ENCODE results near the gene PLB1. TPM values are rescaled to one million over a fixed set of nuclear protein-coding genes. Genes with fewer than 3 reads are reported as not detected.

The PLB1 gene
- total and polyA plus RNA-seq, 5 donors: 0.86 to 2.7 (median 2.2) TPM

- intact Hi-C loops (cut with DNase I): no loop called here
- WGBS: 86% methylated on average over 5 of the region's 5 CpGs
- peaks cover 11% of the 10 kb centered on the region for H3K4me1 ChIP-seq (ENCODE audit: control insufficient read depth, insufficient read depth, low read length)
- H3K9me3 ChIP-seq (ENCODE audit: control insufficient read depth, low read length): no peaks in the 10 kb centered on the region
- H3K4me3 ChIP-seq (ENCODE audit: low read length): no peak overlapping the region
- H3K27me3 ChIP-seq (ENCODE audit: control insufficient read depth, insufficient read depth): no peaks in the 10 kb centered on the region
- DNase-seq (no peak), ATAC-seq (no peak)
- H3K27ac ChIP-seq (ENCODE audit: low read length): no peak overlapping the region
Observed at GRCh38 chr2:28676152-28676835, 180.4 kb downstream of the PLB1 start.

- no peaks in the 10 kb centered on the region for H3K27me3 ChIP-seq (ENCODE audit: control insufficient read depth, insufficient read depth)
- ATAC-seq (no peak), DNase-seq (no peak)
- 62% methylated on average over 11 of the region's 11 CpGs for WGBS
- H3K9me3 ChIP-seq (ENCODE audit: control insufficient read depth, low read length): no peaks in the 10 kb centered on the region
- H3K27ac ChIP-seq (ENCODE audit: low read length): peak overlapping the region; percentile 39
- H3K4me1 ChIP-seq (ENCODE audit: control insufficient read depth, insufficient read depth, low read length): peaks cover 15% of the 10 kb centered on the region
- intact Hi-C loops (cut with DNase I): no loop called here
- H3K4me3 ChIP-seq (ENCODE audit: low read length): no peak overlapping the region
Observed at GRCh38 chr2:28678175-28678855, 182.5 kb downstream of the PLB1 start.

- intact Hi-C loops (cut with DNase I): no loop called here
- Histone ChIP-seq H3K27ac (ENCODE audit: low read length) (no peak overlapping the region), H3K9me3 (ENCODE audit: control insufficient read depth, low read length) (no peaks in the 10 kb centered on the region), H3K27me3 (ENCODE audit: control insufficient read depth, insufficient read depth) (no peaks in the 10 kb centered on the region), H3K4me1 (ENCODE audit: control insufficient read depth, insufficient read depth, low read length) (peaks cover 20% of the 10 kb centered on the region), H3K4me3 (ENCODE audit: low read length) (no peak overlapping the region)
- 83% methylated on average over 1 of the region's 1 CpG for WGBS
- no peak for DNase-seq
- ATAC-seq: no peak
Observed at GRCh38 chr2:28678944-28679343, 183.1 kb downstream of the PLB1 start.

- ATAC-seq (no peak), DNase-seq (no peak)
- Histone ChIP-seq H3K27me3 (ENCODE audit: control insufficient read depth, insufficient read depth) (no peaks in the 10 kb centered on the region), H3K4me1 (ENCODE audit: control insufficient read depth, insufficient read depth, low read length) (peaks cover 23% of the 10 kb centered on the region), H3K9me3 (ENCODE audit: control insufficient read depth, low read length) (no peaks in the 10 kb centered on the region), H3K27ac (ENCODE audit: low read length) (no peak overlapping the region), H3K4me3 (ENCODE audit: low read length) (no peak overlapping the region)
- 93% methylated on average over 6 of the region's 6 CpGs for WGBS
- intact Hi-C loops (cut with DNase I): no loop called here
Observed at GRCh38 chr2:28680657-28681056, 184.8 kb downstream of the PLB1 start.

GRCh38 chr2:28681158-28681571 is 185.3 kb downstream of the PLB1 start:
- no peaks in the 10 kb centered on the region for H3K9me3 ChIP-seq (ENCODE audit: control insufficient read depth, low read length)
- no peak overlapping the region for H3K4me3 ChIP-seq (ENCODE audit: low read length)
- peaks cover 23% of the 10 kb centered on the region for H3K4me1 ChIP-seq (ENCODE audit: control insufficient read depth, insufficient read depth, low read length)
- ATAC-seq (peak; percentile 35 to 61), DNase-seq (peak in 2 of 3 donors; percentile 53 to 67)
- H3K27me3 ChIP-seq (ENCODE audit: control insufficient read depth, insufficient read depth): no peaks in the 10 kb centered on the region
- peak overlapping the region; percentile 8 for H3K27ac ChIP-seq (ENCODE audit: low read length)
- WGBS: 21% methylated on average over 4 of the region's 4 CpGs
- intact Hi-C loops (cut with DNase I): no loop called here

GRCh38 chr2:28681606-28682005 is 185.7 kb downstream of the PLB1 start:
- DNase-seq (no peak), ATAC-seq (no peak)

GRCh38 chr2:28683100-28683706 is 187.3 kb downstream of the PLB1 start:
- Histone ChIP-seq H3K27ac (ENCODE audit: low read length) (peak overlapping the region; percentile 90), H3K4me1 (ENCODE audit: control insufficient read depth, insufficient read depth, low read length) (peaks cover 20% of the 10 kb centered on the region), H3K4me3 (ENCODE audit: low read length) (no peak overlapping the region), H3K27me3 (ENCODE audit: control insufficient read depth, insufficient read depth) (no peaks in the 10 kb centered on the region), H3K9me3 (ENCODE audit: control insufficient read depth, low read length) (no peaks in the 10 kb centered on the region)
- ATAC-seq: peak; percentile 81 to 82
- peak; percentile 89 to 94 (median 92) for DNase-seq
- intact Hi-C loops (cut with DNase I): no loop called here
- 30% methylated on average over 14 of the region's 14 CpGs for WGBS

More at GRCh38 chr2:28681606-28682005, 185.7 kb downstream of the PLB1 start:
- no peaks in the 10 kb centered on the region for H3K27me3 ChIP-seq (ENCODE audit: control insufficient read depth, insufficient read depth)
- H3K4me1 ChIP-seq (ENCODE audit: control insufficient read depth, insufficient read depth, low read length): peaks cover 23% of the 10 kb centered on the region
- H3K27ac ChIP-seq (ENCODE audit: low read length): peak overlapping the region; percentile 21
- H3K9me3 ChIP-seq (ENCODE audit: control insufficient read depth, low read length): no peaks in the 10 kb centered on the region
- H3K4me3 ChIP-seq (ENCODE audit: low read length): no peak overlapping the region
- intact Hi-C loops (cut with DNase I): no loop called here

GRCh38 chr2:28684142-28684858 is 188.4 kb downstream of the PLB1 start:
- Histone ChIP-seq H3K4me3 (ENCODE audit: low read length) (no peak overlapping the region), H3K9me3 (ENCODE audit: control insufficient read depth, low read length) (no peaks in the 10 kb centered on the region), H3K4me1 (ENCODE audit: control insufficient read depth, insufficient read depth, low read length) (peaks cover 15% of the 10 kb centered on the region), H3K27me3 (ENCODE audit: control insufficient read depth, insufficient read depth) (no peaks in the 10 kb centered on the region), H3K27ac (ENCODE audit: low read length) (peak overlapping the region; percentile 42)
- intact Hi-C loops (cut with DNase I): no loop called here
- DNase-seq (no peak), ATAC-seq (no peak)
- WGBS: 76% methylated on average over 13 of the region's 13 CpGs

GRCh38 chr2:28687171-28687570 is 191.3 kb downstream of the PLB1 start:
- no peaks in the 10 kb centered on the region for H3K9me3 ChIP-seq (ENCODE audit: control insufficient read depth, low read length)
- no peak overlapping the region for H3K4me3 ChIP-seq (ENCODE audit: low read length)
- no peaks in the 10 kb centered on the region for H3K27me3 ChIP-seq (ENCODE audit: control insufficient read depth, insufficient read depth)
- H3K27ac ChIP-seq (ENCODE audit: low read length): no peak overlapping the region
- no peak for DNase-seq
- no peak for ATAC-seq
- H3K4me1 ChIP-seq (ENCODE audit: control insufficient read depth, insufficient read depth, low read length): peaks cover 13% of the 10 kb centered on the region
- intact Hi-C loops (cut with DNase I): no loop called here

- Histone ChIP-seq H3K4me3 (ENCODE audit: low read length) (no peak overlapping the region), H3K4me1 (ENCODE audit: control insufficient read depth, insufficient read depth, low read length) (peaks cover 17% of the 10 kb centered on the region), H3K27ac (ENCODE audit: low read length) (no peak overlapping the region), H3K27me3 (ENCODE audit: control insufficient read depth, insufficient read depth) (no peaks in the 10 kb centered on the region), H3K9me3 (ENCODE audit: control insufficient read depth, low read length) (no peaks in the 10 kb centered on the region)
- DNase-seq (no peak), ATAC-seq (no peak)
- WGBS: 96% methylated on average over 7 of the region's 7 CpGs
- intact Hi-C loops (cut with DNase I): no loop called here
Observed at GRCh38 chr2:28687640-28688385, 192.0 kb downstream of the PLB1 start.
